Occipital lobe (tissue), 2 donors: ENCODE measurements around the gene EPC2. TPM values are rescaled to one million over a fixed set of nuclear protein-coding genes. Genes with fewer than 3 reads are reported as not detected.

ENCODE experiments used
- DNase-seq: peaks from one replicate; lab custom pipeline; 2025; lab: John Stamatoyannopoulos, UW
- total RNA-seq: library from RNA; depleted of rRNA; stranded (reverse); fragments of >200 nt; gene quantifications from one replicate; pipeline ENCODE4 v1.2.3, GENCODE V29; 2014

The EPC2 gene, protein sequence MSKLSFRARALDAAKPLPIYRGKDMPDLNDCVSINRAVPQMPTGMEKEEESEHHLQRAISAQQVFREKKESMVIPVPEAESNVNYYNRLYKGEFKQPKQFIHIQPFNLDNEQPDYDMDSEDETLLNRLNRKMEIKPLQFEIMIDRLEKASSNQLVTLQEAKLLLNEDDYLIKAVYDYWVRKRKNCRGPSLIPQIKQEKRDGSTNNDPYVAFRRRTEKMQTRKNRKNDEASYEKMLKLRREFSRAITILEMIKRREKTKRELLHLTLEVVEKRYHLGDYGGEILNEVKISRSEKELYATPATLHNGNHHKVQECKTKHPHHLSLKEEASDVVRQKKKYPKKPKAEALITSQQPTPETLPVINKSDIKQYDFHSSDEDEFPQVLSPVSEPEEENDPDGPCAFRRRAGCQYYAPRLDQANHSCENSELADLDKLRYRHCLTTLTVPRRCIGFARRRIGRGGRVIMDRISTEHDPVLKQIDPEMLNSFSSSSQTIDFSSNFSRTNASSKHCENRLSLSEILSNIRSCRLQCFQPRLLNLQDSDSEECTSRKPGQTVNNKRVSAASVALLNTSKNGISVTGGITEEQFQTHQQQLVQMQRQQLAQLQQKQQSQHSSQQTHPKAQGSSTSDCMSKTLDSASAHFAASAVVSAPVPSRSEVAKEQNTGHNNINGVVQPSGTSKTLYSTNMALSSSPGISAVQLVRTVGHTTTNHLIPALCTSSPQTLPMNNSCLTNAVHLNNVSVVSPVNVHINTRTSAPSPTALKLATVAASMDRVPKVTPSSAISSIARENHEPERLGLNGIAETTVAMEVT
- total RNA-seq = 103 TPM

DNA sequence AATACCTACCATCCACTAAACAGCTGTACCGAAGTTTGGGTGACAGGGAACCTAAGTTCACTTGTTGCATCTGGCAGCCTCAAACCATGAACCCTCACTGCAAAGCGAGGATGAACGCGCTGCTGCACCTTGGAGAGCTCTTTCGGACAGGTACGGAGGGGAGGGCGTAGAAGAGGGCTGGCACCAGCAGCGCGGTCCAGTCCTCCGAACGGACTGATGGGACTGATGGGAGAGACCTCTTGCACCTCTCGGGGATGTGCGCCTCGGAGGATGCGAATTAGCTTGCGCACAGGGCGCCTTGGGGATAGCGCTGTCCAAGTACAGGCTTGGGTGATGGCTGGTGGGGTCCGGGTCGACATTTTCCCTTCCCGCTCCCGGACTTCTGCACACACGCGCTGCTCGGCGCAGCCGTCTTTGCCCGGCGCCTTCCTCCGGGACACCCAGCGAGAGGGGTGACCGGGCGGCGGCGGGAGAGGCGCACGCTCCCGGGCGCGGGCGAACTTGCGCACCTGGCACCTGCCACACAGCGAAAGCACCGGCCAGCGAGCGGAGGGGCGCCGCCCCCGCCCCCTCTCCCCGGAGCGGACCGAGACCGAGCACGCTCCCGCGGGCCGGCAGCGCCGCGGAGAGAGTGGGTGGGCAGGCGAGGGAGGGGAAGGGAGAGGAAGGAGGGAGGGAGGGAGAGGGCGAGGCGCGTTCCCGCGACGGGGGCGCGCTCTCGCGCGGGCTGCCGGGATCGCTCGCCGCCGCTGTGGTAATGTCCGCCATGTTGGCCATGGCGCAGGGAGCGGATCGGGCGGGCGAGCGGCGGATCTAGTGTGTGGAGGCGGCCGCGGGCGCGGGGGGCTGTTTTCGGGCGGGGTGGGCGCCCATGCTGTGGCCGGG, at the start of gene EPC2:
Gene EPC2, plus strand, starts transcription at position 754 of the 885 bp plus-strand sequence. CDS start 267 bp downstream, outside the sequence.
- DNase-seq = peak; percentile 85

DNA sequence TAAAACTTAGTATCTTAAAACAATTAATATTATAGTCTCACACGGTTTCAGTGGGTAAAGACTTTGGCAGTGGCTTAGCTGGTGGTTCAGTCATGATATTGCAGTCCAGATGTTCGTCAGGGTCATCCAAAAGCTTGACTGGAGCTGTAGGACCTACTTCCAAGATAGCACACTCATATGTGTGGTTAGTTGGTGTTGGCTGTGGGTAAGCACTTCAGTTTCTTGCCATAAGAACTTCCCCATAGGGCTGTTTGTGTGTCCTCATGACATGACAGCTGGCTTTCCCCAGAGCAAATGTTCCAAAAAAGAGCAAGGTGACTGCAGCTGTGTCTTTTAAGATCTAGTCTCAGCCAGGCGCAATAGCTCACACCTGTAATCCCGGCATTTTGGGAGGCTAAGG, 48.5 kb upstream of the EPC2 start:
- DNase-seq = no peak

DNA sequence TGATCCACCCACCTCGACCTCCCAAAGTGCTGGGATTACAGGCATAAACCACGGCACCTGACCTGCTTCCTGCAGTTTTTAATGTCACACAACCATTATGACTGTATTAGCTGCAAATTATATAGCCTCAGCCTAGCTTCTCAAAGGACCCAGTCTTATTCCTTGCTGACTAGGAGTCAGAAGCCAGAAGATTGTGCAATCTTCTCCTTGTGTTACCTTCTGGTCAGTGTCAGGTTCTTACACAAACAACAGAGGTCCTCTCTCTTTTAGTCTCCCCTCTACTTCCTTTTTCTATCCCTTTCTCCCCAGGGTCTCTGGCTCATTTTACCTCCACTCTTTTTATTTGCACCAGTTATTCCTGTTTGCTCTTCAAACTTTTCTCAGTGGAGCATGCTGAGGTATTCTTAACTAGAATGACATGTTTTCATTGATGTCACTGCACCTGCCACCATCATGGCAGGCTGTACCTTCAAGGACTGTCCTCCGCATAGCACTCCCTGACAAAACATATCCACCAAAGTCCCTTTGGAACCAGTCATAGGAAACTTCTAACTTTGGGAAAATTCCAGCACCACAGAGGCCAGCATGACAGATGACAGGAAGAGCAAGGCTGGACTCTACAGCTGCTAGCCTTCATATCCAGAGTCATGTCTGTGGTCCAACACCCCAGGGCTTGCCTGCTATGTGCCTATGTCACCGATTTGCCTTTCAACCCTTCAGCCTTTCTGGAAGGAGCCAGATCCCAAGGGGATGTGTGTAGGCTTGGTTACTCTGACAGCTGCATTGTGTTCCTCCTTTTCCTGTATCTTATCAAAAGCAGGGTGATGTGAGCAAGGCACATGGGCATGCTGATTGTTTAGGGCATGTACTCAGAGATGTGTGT, 45.2 kb upstream of the EPC2 start:
- no peak for DNase-seq

DNA sequence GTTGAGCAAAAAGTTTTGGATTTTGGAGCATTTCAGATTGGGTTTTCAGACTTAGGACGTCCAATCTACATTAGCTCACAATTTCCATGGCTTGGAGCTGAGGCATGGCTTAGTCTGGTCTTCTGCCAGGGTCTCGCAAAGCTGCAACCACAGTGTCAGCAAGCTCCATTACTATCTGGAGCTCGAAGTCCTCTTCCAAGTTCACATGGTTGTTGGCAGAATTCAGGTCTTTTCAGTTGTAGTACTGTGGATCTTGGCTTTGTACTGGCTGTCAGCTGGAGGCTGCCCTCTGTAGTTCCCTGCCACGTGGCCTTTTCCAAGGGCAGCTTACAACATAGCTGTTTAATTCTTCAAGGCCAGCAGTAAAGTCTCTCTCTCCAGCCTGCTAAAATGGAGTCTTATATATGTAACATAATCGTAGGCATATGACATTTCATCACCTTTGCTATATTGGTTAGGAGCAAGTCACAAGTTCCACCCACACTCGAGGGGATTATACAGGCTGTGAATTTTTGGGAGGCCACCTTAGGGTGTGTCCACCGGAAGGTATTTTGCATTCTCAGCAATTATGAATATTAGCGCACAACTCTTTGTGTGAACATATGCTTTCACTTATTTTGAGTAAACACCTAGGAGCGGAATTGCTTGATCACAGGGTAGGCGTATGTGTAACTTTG, 41.5 kb upstream of the EPC2 start:
- DNase-seq = no peak

DNA sequence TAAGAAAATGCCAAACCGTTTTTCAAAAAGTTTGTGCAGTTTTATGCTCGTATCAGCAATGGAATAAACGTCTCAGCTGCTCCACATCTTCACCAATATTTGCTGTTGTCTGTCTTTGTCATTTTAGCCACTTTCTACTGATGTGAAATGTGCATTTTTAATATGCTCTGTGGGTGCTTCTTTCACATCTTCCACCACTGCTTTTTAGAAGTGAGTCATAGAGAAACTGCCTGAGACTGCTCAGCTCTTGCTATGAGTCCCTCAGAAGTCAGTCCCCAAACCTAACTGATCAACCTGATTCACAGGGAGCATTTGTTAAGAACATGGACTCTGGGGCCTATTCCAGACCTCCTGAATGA, 41.0 kb upstream of the EPC2 start:
- DNase-seq = no peak

DNA sequence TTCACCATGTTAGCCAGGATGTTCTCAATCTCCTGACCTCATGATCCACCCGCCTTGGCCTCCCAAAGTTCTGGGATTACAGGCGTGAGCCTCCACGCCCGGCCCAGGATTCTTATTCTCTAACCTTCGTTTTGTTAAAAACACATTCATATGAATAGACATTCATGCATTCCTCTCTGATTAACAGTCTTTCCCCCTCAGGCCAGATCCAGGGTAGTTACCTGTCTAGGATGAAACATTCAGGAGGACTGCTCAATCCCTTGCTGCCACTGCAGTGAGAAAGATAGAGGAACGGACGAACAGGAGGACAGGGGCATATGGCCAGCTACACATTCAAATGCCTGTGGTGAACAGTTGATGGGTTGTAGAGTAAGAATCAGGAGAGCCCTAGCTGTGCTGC, 39.6 kb upstream of the EPC2 start:
- DNase-seq = no peak

DNA sequence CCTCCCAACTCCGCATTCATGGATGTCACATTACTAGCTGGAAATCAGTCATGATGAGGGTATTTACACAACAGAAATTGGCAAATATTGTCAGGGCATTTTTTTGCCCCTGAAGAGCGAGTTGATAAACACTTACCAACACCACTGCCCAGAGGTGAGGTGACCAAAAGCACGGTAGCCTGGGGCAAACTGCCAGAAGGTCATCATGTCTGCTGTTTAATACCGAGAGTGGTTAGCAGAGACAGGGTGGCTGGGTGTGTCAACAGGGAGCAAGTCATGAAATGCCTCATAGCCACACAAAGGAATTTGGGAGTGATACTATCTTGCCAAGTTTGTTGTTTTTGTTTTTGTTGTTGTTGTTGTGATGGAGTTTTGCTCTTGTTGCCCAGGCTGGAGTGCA, 37.0 kb upstream of the EPC2 start:
- no peak for DNase-seq

DNA sequence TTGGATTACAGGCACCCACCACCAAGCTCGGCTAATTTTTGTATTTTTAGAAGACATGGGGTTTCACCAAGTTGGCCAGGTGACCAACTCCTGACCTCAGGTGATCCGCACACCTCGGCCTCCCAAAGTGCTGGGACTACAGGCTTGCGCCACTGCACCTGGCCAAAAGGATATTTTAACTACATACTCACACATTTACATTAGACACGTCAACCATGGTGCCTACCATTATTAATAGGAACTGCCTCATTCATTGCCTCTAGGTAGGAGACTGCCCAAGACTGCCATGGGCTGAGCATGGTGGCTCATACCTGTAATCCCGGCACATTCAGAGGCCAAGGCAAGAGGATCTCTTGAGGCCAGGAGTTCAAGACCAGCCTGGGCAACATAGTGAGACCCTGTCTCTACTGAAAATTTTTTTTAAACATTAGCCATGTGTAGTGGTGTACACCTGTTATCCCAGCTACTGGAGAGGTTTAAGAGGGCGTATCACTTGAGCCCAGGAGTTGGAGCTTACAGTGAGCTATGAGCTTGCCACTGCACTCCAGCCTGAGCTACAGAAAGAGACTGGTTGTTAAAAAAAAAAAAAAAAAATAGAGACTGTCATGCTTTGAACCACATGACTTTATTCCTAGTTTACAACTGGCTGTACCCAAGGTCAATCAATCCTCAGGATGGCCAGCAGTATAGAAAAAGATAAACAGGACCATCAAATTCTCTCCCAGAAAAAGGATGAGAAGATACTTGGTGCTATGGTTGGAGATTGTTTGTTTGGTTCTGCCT, 31.1 kb upstream of the EPC2 start:
- DNase-seq = no peak

DNA sequence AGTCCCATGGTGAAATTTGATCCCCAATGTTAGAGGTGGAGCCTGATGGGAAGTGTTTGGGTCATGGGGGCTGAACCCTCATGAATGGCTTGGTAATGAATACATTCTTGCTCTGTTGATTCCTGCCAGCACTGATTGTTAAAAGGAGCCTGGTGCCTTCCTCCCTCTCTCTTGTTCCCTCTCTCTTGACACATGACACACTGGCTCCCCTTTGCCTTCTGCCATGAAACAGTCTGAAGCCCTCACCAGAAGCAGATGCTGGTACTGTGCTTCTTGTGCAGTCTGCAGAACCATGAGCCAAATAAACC, 30.6 kb upstream of the EPC2 start:
- DNase-seq = no peak

DNA sequence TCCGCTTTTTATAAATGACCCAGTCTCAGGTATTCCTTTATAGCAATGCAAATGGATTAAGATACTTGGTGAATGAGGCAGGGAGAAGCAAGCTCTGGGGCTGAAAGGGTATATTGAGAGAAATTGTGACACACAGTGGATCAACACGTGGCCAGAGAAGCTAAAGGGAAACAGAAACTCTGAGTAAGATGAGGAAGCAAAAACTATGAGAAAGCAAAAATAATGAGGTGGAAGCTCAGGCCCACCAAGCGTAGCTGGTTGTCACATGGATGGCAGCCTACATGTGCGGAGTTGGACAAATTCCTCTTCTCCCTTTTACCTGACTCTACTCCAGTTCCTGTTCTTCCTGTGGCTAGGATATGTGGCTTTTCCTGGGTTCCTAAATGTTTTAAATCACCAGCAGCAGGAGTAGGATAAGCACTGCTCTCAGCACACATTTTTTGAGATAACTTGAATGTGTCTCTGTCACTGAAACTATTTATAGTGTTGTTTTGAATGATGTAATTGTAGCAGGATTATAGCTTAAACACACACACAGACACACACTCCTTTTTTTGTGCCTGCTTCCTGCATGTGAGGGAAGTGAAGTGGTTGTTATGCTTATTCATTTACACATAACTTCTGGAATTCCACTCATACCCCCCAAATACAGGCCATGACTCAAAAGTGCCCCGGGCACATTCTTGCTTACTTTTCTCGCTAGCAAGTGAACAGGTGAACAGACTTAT, 30.1 kb upstream of the EPC2 start:
- no peak for DNase-seq

DNA sequence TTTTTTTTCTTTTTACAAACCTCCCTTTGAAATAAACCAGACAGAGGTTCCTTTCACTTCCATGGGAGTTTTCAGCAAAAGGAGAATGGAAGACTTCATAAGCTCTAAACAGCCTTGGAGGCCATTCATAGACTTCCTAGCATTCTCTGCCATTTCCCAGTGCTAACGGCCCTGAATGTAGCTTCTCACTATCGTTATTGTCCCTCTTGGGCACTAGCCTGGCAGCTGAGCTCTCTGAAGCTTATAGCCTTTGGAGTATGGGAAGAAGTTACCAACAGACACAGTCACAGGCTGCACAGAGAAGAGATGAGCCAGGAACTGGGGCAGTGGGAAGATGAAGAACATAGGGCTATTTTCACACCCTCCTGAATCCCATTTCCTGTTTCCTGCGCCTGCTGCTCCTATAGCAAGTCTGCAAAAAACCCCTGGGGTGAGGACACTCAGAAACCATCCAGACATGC, 29.1 kb upstream of the EPC2 start:
- peak; percentile 16 for DNase-seq

DNA sequence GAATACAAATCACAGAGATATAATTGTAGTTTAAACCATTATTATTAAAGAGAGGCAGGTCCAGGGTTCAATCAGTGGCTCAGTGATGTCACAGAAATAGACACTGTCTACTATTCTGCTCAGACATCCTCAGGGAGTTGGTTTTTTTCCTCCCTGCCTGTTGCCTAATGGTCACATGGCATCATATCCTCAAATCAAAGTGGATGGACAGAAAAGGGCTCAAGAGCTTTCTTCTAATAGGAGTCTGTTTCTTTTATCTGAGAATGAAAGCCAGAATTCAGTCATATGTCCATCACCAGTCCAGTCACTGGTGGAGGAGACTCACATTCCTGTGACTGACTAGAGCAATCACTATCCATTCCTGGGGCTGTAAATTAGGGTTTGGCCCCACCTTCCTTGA, 27.9 kb upstream of the EPC2 start:
- DNase-seq = no peak

DNA sequence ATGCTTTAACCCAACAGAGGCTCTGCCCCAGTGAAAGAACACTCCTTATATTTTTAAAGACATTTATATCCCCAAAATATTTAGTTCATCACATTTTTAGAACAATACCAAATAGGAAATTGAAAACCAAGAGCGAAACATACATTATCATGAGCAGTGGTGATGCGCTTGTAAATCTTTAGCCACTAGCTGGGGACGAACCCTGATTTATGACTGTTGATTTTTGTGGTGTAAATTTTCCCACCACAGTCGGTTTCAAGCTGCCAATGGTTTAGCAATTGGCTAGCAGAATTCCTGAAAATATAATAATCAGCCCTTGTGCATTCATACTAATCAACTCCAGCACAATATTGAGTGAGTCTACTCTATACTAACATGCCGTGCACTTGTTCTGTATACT, 27.3 kb upstream of the EPC2 start:
- DNase-seq = no peak

DNA sequence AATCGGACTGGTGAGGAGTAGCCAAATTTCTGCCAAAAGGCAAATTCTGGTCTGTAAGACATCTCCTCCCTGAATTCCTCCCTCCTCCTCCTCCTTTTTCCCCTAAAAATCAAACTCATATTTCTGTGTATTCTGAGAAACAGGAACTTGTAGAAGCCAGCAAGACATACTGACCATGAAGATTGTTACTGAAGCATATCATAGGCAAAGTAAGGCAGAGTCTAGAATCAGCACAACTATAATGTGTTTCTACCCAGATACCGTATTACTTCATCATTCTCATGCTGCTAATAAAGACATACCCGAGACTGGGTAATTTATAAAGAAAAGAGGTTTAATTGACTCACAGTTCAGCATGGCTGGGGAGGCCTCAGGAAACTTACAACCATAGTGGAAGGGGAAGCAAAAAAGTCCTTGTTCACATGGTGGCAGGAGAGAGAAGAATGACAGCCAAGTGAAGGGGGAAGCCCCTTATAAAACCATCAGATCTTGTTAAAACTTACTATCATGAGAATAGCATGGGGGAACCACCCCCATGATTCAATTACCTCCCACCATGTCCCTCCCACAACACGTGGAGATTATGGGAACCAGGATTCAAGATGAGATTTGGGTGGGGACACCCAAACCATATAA, 24.9 kb upstream of the EPC2 start:
- no peak for DNase-seq

DNA sequence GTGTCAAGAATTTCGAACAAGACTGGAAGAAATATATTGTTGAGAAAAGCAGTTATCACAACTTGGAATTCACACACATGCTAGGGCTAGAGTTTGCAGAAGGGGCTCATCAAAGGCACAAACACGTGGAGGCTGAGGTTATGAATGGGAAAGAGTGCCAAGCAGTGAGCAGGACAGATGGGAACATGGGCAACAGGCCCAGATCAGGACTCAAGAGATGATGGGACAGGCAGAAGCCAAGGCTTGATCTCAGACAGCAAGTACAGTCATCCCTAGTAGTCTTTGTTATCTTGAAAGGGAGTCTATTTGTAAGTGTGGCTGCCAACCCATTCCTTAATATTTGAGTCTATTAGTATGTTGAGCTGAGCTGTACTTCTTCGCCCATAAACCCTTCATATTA, 22.2 kb upstream of the EPC2 start:
- no peak for DNase-seq

DNA sequence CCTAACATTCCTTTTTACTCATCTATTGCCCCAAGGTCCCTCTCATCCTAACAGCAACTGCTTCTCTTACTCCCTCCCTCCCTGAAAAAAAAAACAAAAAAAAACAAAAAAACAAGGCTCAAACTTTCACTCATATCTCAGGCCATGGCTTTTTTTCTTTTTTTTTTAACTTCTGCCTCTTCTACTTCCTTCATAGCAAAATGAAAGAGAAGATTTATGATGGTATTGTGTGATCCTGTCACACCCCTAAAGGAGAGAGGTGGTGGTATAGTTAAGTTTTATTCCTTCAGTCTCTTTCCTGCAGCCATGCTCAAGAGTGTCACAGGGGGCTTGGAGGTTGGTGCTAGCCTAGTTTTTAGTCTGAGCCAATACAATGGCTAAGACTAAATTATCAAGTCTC, 21.5 kb upstream of the EPC2 start:
- no peak for DNase-seq

DNA sequence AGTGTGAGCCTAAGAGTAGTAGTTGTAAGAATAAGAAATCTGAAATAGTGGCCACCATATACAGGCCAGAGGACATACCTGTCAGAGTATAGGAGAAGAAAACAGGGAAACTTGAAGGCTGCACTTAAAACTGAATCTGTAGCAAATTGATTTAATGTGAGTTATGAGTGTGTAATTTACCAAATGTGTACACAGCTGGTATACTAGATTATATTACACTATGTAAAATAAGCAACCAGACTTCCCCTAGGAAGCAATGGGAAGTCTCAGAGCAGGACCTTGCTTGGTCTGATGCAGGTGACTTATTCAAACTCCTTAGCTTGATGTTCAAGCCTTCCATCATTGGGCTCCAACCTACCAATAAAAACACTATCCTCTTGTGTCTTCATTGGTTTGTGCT, 17.3 kb upstream of the EPC2 start:
- DNase-seq = no peak

DNA sequence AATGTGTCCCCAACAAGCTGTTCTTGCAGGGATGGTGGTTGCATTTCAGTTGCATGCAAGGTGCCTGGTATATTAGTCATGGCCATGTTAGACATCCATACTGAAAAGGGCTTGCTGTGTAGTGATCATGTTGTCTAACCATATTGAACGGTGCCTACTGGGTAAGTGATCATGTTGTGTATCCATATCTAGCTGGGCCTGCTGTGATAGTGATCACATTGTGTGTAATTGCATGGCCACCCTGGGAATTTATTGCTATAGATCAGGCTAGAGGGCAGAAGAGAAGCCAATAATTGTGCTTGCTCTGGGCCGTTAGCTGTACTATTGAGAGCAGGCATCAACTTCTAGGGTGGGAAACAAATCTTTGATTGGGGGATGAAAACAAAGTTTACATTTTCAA, 9.8 kb upstream of the EPC2 start:
- no peak for DNase-seq
